HEK293 (cell line): ENCODE data around the gene WDR64.

ENCODE experiments used
- CTCF ChIA-PET: fragments of 350-600 bp; formaldehyde crosslinking; extraction: SDS; loops from one replicate; lab custom pipeline; 2021; ENCODE audit warnings: antibody characterized with exemption; lab: Yijun Ruan, JAX
- POLR2A ChIA-PET: fragments of 300-600 bp; formaldehyde crosslinking; extraction: SDS; loops from one replicate; lab custom pipeline; 2020; ENCODE audit warnings: antibody characterized with exemption, inconsistent platforms; lab: Yijun Ruan, JAX
- H3K27ac ChIP-seq: fragments of 200-500 bp; sonication (Bioruptor generic); 2 replicates; pipeline ENCODE4 v1.5.1; 2014; ENCODE audit warnings: low read depth, low read length, control low read depth, inconsistent platforms; ENCODE audit errors: extremely low read depth
- H3K36me3 ChIP-seq, 2 experiments: fragments of 200-500 bp in 1 of 2; sonication (Bioruptor generic) in 1 of 2; 1 replicate in 1 of 2; 2 replicates in 1 of 2; pipeline ENCODE4 v1.5.1; 2014 to 2017; ENCODE audit warnings: inconsistent platforms in 2 of 2, low read length in 2 of 2; ENCODE audit not compliant: control insufficient read depth in 2 of 2, insufficient read depth in 1 of 2
- H3K4me1 ChIP-seq: fragments of 200-500 bp; sonication (Bioruptor generic); 2 replicates; pipeline ENCODE4 v1.5.1; 2014; ENCODE audit warnings: mild to moderate bottlenecking, low read length, inconsistent platforms; ENCODE audit not compliant: control insufficient read depth, insufficient read depth
- H3K4me3 ChIP-seq: 2 replicates; pipeline ENCODE4 v1.5.1; 2011; ENCODE audit warnings: low read depth, mild to moderate bottlenecking, control low read depth, low read length, moderate library complexity
- H3K9me3 ChIP-seq: fragments of 200-500 bp; sonication (Bioruptor generic); 2 replicates; pipeline ENCODE4 v1.5.1; 2014; ENCODE audit warnings: low read depth, low read length, inconsistent platforms; ENCODE audit not compliant: control insufficient read depth, insufficient read depth
- HOXA7 ChIP-seq: sonication (generic); formaldehyde crosslinking; IDR thresholded peaks from 2 replicates; pipeline ENCODE4 v1.8.1; 2022; ENCODE audit warnings: missing genetic modification reagents, borderline replicate concordance
- KLF1 ChIP-seq: fragments of 450-650 bp; formaldehyde crosslinking; IDR thresholded peaks from 2 replicates; pipeline ENCODE4 v1.5.1; 2016; ENCODE audit warnings: missing biosample characterization, missing genetic modification characterization
- KLF10 ChIP-seq: fragments of 450-650 bp; IDR thresholded peaks from 2 replicates; pipeline ENCODE4 v1.5.1; 2018; ENCODE audit warnings: missing biosample characterization, mild to moderate bottlenecking, missing genetic modification characterization
- OSR2 ChIP-seq: fragments of 450-650 bp; formaldehyde crosslinking; IDR thresholded peaks from 2 replicates; pipeline ENCODE4 v1.5.1; 2016; ENCODE audit warnings: missing biosample characterization, missing genetic modification characterization
- ZBTB48 ChIP-seq: fragments of 450-650 bp; formaldehyde crosslinking; IDR thresholded peaks from 2 replicates; pipeline ENCODE4 v1.5.1; 2016; ENCODE audit warnings: missing biosample characterization, missing genetic modification characterization
- ZBTB7A ChIP-seq: fragments of 450-650 bp; formaldehyde crosslinking; IDR thresholded peaks from 2 replicates; pipeline ENCODE4 v1.5.1; 2016; ENCODE audit warnings: low read depth, missing biosample characterization, missing genetic modification characterization
- ZFHX2 ChIP-seq: fragments of 450-650 bp; formaldehyde crosslinking; conservative IDR thresholded peaks from 2 replicates; pipeline ENCODE4 v1.5.1; 2016; ENCODE audit warnings: missing biosample characterization, missing genetic modification characterization
- ZNF211 ChIP-seq: fragments of 450-650 bp; formaldehyde crosslinking; IDR thresholded peaks from 2 replicates; pipeline ENCODE4 v1.5.1; 2016; ENCODE audit warnings: low read depth, missing biosample characterization, missing genetic modification characterization
- ZNF350 ChIP-seq: fragments of 450-650 bp; formaldehyde crosslinking; IDR thresholded peaks from 2 replicates; pipeline ENCODE4 v1.5.0; 2017; ENCODE audit warnings: missing biosample characterization, mild to moderate bottlenecking, missing genetic modification characterization
- ZNF354C ChIP-seq: fragments of 450-650 bp; formaldehyde crosslinking; IDR thresholded peaks from 2 replicates; pipeline ENCODE4 v1.5.1; 2016; ENCODE audit warnings: missing biosample characterization, missing genetic modification characterization, low read depth, borderline replicate concordance
- ZNF501 ChIP-seq: fragments of 450-650 bp; formaldehyde crosslinking; IDR thresholded peaks from 2 replicates; pipeline ENCODE4 v1.5.1; 2016; ENCODE audit warnings: missing biosample characterization, missing genetic modification characterization
- ZNF510 ChIP-seq: fragments of 450-650 bp; formaldehyde crosslinking; IDR thresholded peaks from 2 replicates; pipeline ENCODE4 v1.5.1; 2018; ENCODE audit warnings: mild to moderate bottlenecking, missing genetic modification characterization, missing biosample characterization; ENCODE audit not compliant: insufficient replicate concordance
- ZNF549 ChIP-seq: fragments of 450-650 bp; IDR thresholded peaks from 2 replicates; pipeline ENCODE4 v1.5.1; 2018; ENCODE audit warnings: missing biosample characterization, missing genetic modification characterization, mild to moderate bottlenecking, inconsistent platforms, moderate library complexity
- ZNF561 ChIP-seq: fragments of 450-650 bp; IDR thresholded peaks from 2 replicates; pipeline ENCODE4 v1.5.1; 2018; ENCODE audit warnings: missing biosample characterization, missing genetic modification characterization, borderline replicate concordance
- ZNF658 ChIP-seq: fragments of 450-650 bp; formaldehyde crosslinking; IDR thresholded peaks from 2 replicates; pipeline ENCODE4; 2016; ENCODE audit warnings: missing biosample characterization, missing genetic modification characterization
- ZXDB ChIP-seq: fragments of 450-650 bp; formaldehyde crosslinking; IDR thresholded peaks from 2 replicates; pipeline ENCODE4 v1.5.1; 2016; ENCODE audit warnings: missing biosample characterization, missing genetic modification characterization
- TF ChIP-seq, protein P1 (sequence below): fragments of 450-650 bp; formaldehyde crosslinking; IDR thresholded peaks from 2 replicates; pipeline ENCODE4 v1.5.1; 2016; ENCODE audit warnings: missing biosample characterization, missing genetic modification characterization, low read depth
- TF ChIP-seq, protein P2 (sequence below): fragments of 450-650 bp; formaldehyde crosslinking; IDR thresholded peaks from 2 replicates; pipeline ENCODE4 v1.5.1; 2016; ENCODE audit warnings: missing biosample characterization, missing genetic modification characterization, low read depth
- TF ChIP-seq, protein P3 (sequence below): fragments of 450-650 bp; formaldehyde crosslinking; IDR thresholded peaks from 2 replicates; pipeline ENCODE4 v1.5.1; 2016; ENCODE audit warnings: missing biosample characterization, missing genetic modification characterization

WDR64 gene

DNA sequence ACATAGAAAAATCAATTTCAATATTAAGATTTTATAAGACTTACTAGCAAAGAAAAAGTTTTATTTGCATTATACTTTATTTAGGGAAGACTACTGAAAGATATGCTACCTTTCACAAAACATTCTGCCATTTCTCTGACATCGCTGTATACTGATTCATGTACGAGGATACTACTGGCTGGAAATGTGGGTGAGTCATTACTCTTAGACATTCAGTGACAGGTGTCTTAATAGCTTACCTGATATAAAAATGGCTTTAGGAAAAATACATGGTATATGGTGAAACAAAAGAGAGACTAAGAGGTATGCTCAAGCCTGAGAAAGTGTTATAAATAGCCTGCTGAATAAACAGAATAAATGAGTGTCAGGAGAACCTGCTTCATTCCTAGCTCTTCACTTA is 122.9 kb downstream of the WDR64 start:
- Histone ChIP-seq H3K27ac (no peak overlapping the region), H3K4me1 (peaks cover 11% of the 10 kb centered on the region; the same call in 1 of the 2 replicates), H3K36me3 (no peaks in the 10 kb centered on the region), H3K9me3 (no peaks in the 10 kb centered on the region), H3K4me3 (no peak overlapping the region)
- CTCF ChIA-PET, result no interaction called here
- POLR2A ChIA-PET, result no interaction called here
- TF ChIP-seq ZFHX2 (no peak), ZNF658 (tag by site-specific recombination) (no peak)

DNA sequence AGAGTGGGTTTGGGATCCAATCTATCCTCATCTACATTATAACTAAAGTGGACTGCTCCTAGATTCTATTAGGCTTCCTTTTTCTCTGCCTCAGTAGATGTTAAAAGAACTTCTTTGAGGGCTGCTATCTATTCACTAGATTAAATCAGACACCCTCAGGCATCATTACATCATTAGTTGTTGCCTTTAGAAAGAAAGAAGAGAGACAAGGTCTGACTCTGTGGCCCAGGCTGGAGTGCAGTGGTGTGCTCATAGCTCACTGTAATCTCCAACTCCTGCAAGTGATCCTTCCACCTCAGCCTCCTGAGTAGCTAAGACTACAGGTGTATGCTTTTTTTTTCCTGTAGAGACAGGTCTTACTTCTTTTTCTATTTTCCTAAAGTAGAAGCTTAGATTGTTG is 124.8 kb downstream of the WDR64 start:
- ChIA-PET CTCF (interaction anchor here (1.0 kb wide), 1 partner anchor 11 kb away, joined by 3 read pairs; no protein-coding TSS in a partner anchor), POLR2A (no interaction called here)
- Histone ChIP-seq H3K4me1 (peaks cover 11% of the 10 kb centered on the region; the same call in 1 of the 2 replicates), H3K9me3 (no peaks in the 10 kb centered on the region), H3K4me3 (no peak overlapping the region), H3K36me3 (no peaks in the 10 kb centered on the region), H3K27ac (no peak overlapping the region)
- no peak for TF ChIP-seq ZNF510 (tag by site-specific recombination)
- TF ChIP-seq ZNF354C (tag by site-specific recombination), result no peak
- TF ChIP-seq, protein P1, sequence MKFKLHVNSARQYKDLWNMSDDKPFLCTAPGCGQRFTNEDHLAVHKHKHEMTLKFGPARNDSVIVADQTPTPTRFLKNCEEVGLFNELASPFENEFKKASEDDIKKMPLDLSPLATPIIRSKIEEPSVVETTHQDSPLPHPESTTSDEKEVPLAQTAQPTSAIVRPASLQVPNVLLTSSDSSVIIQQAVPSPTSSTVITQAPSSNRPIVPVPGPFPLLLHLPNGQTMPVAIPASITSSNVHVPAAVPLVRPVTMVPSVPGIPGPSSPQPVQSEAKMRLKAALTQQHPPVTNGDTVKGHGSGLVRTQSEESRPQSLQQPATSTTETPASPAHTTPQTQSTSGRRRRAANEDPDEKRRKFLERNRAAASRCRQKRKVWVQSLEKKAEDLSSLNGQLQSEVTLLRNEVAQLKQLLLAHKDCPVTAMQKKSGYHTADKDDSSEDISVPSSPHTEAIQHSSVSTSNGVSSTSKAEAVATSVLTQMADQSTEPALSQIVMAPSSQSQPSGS (tag by site-specific recombination), result peak; percentile 24; the same call in 1 of the 2 replicates

DNA sequence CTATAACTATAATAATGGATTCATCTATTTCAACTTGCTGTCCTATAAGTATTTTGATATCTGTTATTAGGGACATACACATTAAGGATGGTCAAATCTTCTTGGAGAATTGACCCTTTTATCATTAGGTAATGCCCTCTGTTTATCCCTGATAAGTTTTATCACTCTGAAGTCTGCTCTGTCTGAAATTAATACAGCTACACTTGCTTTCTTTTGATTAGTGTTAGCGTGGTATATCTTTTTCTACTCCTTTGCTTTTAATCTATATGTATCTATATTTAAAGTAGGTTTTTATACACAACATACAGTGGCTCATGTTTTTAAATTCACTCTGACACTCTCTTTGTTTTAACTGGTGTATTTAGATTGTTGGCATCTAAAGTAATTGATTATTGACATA is 126.0 kb downstream of the WDR64 start:
- Histone ChIP-seq H3K4me3 (no peak overlapping the region), H3K9me3 (no peaks in the 10 kb centered on the region), H3K36me3 (no peaks in the 10 kb centered on the region), H3K4me1 (peaks cover 11% of the 10 kb centered on the region; the same call in 1 of the 2 replicates), H3K27ac (no peak overlapping the region)
- ChIA-PET CTCF (no interaction called here), POLR2A (no interaction called here)
- peak; percentile 92 for TF ChIP-seq ZNF211 (tag by site-specific recombination)
- no peak for TF ChIP-seq ZNF549

DNA sequence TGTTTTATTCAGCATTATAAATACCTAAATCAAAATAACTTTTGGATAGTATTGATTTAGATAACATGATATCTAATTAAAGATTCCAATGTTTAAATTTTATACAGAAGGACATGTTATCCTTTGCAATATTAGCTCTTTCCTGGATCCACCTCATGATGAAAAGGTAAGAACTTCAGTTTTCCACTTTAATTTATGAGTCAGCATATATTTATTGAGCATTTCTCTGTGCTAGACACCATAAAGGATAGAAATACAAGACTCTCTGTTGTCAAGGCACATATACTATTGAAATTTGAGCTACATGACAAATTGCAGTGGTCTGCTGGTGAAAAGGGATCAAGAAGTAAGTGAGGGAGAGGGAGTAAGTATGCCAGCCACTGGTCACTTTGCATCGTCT is 127.8 kb downstream of the WDR64 start:
- CTCF ChIA-PET, result interaction anchor here (0.9 kb wide), 1 partner anchor 14 kb away, joined by 4 read pairs; no protein-coding TSS in a partner anchor
- TF ChIP-seq HOXA7 (CRISPR knock-in tag) (no peak), KLF10 (no peak), ZXDB (tag by site-specific recombination) (no peak), ZBTB7A (tag by site-specific recombination) (no peak)
- no peak overlapping the region for H3K27ac ChIP-seq
- H3K4me3 ChIP-seq, result no peak overlapping the region
- POLR2A ChIA-PET, result no interaction called here
- H3K9me3 ChIP-seq, result no peaks in the 10 kb centered on the region
- H3K36me3 ChIP-seq, result no peaks in the 10 kb centered on the region
- peaks cover 4% of the 10 kb centered on the region; the same call in 1 of the 2 replicates for H3K4me1 ChIP-seq

DNA sequence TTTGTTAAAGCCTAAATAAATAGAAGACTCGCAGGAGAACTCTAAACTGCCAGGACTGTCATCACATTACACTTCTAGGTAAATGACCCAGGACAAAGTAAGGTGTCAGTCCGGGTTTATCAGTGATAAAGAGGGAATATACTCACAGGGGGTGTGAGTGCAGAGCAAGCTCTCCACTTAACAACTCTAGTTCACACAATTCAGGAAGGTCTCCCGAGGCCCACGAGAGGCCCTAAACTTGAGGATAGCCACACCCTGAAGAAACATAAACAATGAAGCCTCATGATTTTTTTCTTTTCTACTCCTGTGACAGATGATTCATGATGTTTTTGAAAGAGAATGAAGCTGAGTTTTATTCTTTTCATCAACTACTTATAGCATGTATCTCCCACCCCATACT is 130.3 kb downstream of the WDR64 start:
- H3K27ac ChIP-seq, result no peak overlapping the region
- H3K4me1 ChIP-seq, result peaks cover 3% of the 10 kb centered on the region; the same call in 1 of the 2 replicates
- peak; percentile 84 for TF ChIP-seq KLF1 (tag by site-specific recombination)
- no peak for TF ChIP-seq ZBTB48 (tag by site-specific recombination)
- TF ChIP-seq, protein P2, sequence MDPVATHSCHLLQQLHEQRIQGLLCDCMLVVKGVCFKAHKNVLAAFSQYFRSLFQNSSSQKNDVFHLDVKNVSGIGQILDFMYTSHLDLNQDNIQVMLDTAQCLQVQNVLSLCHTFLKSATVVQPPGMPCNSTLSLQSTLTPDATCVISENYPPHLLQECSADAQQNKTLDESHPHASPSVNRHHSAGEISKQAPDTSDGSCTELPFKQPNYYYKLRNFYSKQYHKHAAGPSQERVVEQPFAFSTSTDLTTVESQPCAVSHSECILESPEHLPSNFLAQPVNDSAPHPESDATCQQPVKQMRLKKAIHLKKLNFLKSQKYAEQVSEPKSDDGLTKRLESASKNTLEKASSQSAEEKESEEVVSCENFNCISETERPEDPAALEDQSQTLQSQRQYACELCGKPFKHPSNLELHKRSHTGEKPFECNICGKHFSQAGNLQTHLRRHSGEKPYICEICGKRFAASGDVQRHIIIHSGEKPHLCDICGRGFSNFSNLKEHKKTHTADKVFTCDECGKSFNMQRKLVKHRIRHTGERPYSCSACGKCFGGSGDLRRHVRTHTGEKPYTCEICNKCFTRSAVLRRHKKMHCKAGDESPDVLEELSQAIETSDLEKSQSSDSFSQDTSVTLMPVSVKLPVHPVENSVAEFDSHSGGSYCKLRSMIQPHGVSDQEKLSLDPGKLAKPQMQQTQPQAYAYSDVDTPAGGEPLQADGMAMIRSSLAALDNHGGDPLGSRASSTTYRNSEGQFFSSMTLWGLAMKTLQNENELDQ (tag by site-specific recombination), result no peak
- TF ChIP-seq ZNF501 (tag by site-specific recombination), result no peak
- TF ChIP-seq OSR2 (tag by site-specific recombination), result 0 out of 2 replicates have a peak, but pooled peaks have one; percentile 14
- no peak for TF ChIP-seq ZNF350 (tag by site-specific recombination)
- TF ChIP-seq, protein P3, sequence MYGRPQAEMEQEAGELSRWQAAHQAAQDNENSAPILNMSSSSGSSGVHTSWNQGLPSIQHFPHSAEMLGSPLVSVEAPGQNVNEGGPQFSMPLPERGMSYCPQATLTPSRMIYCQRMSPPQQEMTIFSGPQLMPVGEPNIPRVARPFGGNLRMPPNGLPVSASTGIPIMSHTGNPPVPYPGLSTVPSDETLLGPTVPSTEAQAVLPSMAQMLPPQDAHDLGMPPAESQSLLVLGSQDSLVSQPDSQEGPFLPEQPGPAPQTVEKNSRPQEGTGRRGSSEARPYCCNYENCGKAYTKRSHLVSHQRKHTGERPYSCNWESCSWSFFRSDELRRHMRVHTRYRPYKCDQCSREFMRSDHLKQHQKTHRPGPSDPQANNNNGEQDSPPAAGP (tag by site-specific recombination), result peak; percentile 94
- TF ChIP-seq ZNF561 (tag by site-specific recombination), result 0 out of 2 replicates have a peak, but pooled peaks have one; percentile 43

More for the DNA sequence above, 130.3 kb downstream of the WDR64 start:
- ChIA-PET CTCF (interaction anchor here (0.5 kb wide), 1 partner anchor 296 kb away, joined by 4 read pairs; no protein-coding TSS in a partner anchor), POLR2A (no interaction called here)
- no peaks in the 10 kb centered on the region for H3K36me3 ChIP-seq
- H3K9me3 ChIP-seq, result no peaks in the 10 kb centered on the region
- no peak overlapping the region for H3K4me3 ChIP-seq
